Fibroblast of villous mesenchyme (primary cell): ENCODE measurements around the gene PAIP2B. TPM values are rescaled to one million over a fixed set of nuclear protein-coding genes. Genes with fewer than 3 reads are reported as not detected.

Experiments used
- DNase-seq: peaks from one replicate; pipeline ENCODE4 v3.0.0-alpha.2; 2010; ENCODE audit warnings: low read depth
- H3K4me3 ChIP-seq: 2 replicates; pipeline ENCODE4 v1.5.1; 2011; ENCODE audit warnings: low read depth, mild to moderate bottlenecking, low read length
- small RNA-seq: library from RNA; depleted of rRNA; stranded (forward); fragments of <200 nt; gene quantifications from one replicate; pipeline ENCODE3, GENCODE V24; 2012
- total RNA-seq: library from RNA; depleted of rRNA; stranded (reverse); fragments of >200 nt; gene quantifications from 2 replicates; pipeline ENCODE4 v1.2.3, GENCODE V29; 2012
- TF ChIP-seq, protein P1 (sequence below): IDR thresholded peaks from 2 replicates; pipeline ENCODE4 v1.5.1; 2012; ENCODE audit warnings: low read depth, mild to moderate bottlenecking, low read length; ENCODE audit not compliant: insufficient read depth

PAIP2B gene
- total RNA-seq, 1 donor = 0.43 TPM

DNA sequence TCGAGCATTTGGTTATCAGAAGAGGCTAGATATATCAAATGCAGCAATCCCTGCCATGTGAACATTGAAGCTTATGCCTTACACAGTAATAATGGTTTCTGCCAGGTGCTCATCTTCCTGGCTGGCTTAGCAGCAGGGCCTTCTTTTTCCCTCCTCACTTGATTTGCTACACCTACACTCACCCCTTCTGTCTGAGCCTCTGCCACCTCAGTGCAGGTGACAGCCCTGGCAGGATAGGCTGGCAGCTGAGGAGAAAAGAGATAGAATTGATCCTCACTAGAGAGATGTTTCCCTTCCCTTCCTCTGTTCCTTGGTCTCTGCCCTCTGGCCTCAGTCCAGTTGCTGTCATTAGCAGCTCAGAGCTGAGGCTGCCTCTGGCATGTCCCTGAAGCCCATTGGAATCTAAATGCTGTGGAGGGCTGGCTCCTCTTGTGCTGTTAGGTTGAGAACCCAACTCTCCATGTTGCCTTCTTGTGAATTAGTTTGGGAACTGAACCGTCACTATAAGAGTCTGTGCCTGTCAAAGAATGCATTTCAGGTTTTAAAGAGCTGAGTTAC, 78.3 kb downstream of the PAIP2B start:
- no peak for DNase-seq
- TF ChIP-seq, protein P1, sequence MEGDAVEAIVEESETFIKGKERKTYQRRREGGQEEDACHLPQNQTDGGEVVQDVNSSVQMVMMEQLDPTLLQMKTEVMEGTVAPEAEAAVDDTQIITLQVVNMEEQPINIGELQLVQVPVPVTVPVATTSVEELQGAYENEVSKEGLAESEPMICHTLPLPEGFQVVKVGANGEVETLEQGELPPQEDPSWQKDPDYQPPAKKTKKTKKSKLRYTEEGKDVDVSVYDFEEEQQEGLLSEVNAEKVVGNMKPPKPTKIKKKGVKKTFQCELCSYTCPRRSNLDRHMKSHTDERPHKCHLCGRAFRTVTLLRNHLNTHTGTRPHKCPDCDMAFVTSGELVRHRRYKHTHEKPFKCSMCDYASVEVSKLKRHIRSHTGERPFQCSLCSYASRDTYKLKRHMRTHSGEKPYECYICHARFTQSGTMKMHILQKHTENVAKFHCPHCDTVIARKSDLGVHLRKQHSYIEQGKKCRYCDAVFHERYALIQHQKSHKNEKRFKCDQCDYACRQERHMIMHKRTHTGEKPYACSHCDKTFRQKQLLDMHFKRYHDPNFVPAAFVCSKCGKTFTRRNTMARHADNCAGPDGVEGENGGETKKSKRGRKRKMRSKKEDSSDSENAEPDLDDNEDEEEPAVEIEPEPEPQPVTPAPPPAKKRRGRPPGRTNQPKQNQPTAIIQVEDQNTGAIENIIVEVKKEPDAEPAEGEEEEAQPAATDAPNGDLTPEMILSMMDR = no peak
- H3K4me3 ChIP-seq = no peak overlapping the region

GRCh38 chr2:71143782-71144181, 83.1 kb downstream of the PAIP2B start:
- H3K4me3 ChIP-seq = no peak overlapping the region
- TF ChIP-seq, protein P1 = no peak
- DNase-seq = no peak

DNA sequence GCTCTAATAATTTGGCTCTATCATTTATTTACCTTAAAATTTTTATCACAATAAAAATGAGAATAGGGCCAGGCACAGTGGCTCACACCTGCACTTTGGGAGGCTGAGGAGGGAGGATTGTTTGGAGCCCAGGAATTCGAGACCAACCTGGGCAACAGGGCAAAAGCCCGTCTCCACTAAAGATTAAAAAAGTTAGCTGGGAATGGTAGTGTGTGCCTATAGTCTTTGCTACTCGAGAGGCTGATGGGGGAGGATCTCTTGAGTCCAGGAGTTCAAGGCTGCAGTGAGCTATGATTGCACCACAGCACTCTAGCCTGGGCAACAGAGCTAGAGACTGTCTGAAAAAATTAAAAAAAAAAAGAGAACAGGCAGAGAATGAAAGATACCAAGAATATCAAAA, 90.7 kb downstream of the PAIP2B start:
- TF ChIP-seq, protein P1 = no peak
- H3K4me3 ChIP-seq = no peak overlapping the region
- DNase-seq = no peak

DNA sequence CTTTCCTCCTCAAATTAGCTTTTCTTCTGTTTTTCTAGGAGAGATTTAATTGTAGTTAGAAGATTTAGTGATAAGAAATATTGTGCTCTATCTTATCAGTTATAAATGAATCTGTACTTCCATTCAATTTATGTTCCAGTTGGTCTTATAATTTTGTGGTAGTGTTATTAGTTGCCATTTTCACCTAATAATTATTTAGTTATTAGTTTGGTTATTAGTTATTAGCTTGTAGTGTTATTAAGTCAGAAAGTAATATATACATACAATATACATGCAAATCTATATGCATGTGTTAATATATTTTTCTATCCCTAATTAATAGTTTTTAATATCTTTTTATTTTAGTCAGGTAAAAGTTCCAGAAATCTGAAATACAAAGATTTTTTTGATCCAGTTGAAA, 93.3 kb downstream of the PAIP2B start:
- no peak for DNase-seq
- TF ChIP-seq, protein P1 = no peak
- H3K4me3 ChIP-seq = no peak overlapping the region

Small RNAs within 50 kb of the gene (small RNA-seq; reads per million reads assigned to genes)
- gene AC007881.1 = not detected

Other genes starting within 250 kb of the PAIP2B start
- 0.43 and 1.3 TPM in 2 replicates for gene ANKRD53, start 248.5 kb downstream of the PAIP2B start, total RNA-seq
- 22.9 and 35.4 TPM in 2 replicates for gene TEX261, start 232.2 kb downstream of the PAIP2B start, total RNA-seq
- gene NAGK, start 158.5 kb downstream of the PAIP2B start, total RNA-seq = 42.7 and 50.6 TPM in 2 replicates
- 14.2 and 21.3 TPM in 2 replicates for gene MCEE, start 96.9 kb downstream of the PAIP2B start, total RNA-seq
- 17.1 and 18.1 TPM in 2 replicates for gene MPHOSPH10, start 96.5 kb downstream of the PAIP2B start, total RNA-seq
- 117 and 139 TPM in 2 replicates for gene ZNF638, start 104.7 kb upstream of the PAIP2B start, total RNA-seq
- 3.5 and 4.2 TPM in 2 replicates for gene DYSF, start 226.5 kb upstream of the PAIP2B start, total RNA-seq